HG03060 (cell line): ENCODE results near the gene AWAT1.
"Not testable (repeated sequence)": the region's sequence is repeated elsewhere in the genome, so short reads cannot be mapped to it uniquely, and the experiment has no call there.

Experiments used
- ATAC-seq: cut with Tn5 transposase; IDR thresholded peaks from one replicate; pipeline ENCODE4 v1.9.1; 2021; ENCODE audit warnings: low read depth, moderate number of reproducible peaks; ENCODE audit not compliant: unreplicated experiment

The AWAT1 gene

GRCh38 chrX:70234355-70234754 lies at the start of gene AWAT1:
AWAT1 (plus strand) TSS chrX:70234655; CDS start chrX:70234696, 41 bp downstream.
- ATAC-seq = no peak

- no peak for ATAC-seq
These were observed 44.2 kb upstream of the AWAT1 start for GRCh38 chrX:70190225-70190624.

GRCh38 chrX:70196961-70197720 lies 37.3 kb upstream of the AWAT1 start:
- ATAC-seq = no peak

GRCh38 chrX:70201732-70202131 lies 32.7 kb upstream of the AWAT1 start:
- no peak for ATAC-seq

GRCh38 chrX:70208479-70208878 lies 26.0 kb upstream of the AWAT1 start:
- no peak for ATAC-seq

- not testable (repeated sequence) for ATAC-seq
These were observed 24.9 kb upstream of the AWAT1 start for GRCh38 chrX:70209570-70209969.

- no peak for ATAC-seq
These were observed 14.3 kb upstream of the AWAT1 start for GRCh38 chrX:70219938-70220764.

- no peak for ATAC-seq
These were observed 8.4 kb upstream of the AWAT1 start for GRCh38 chrX:70226048-70226447.

- no peak for ATAC-seq
These were observed 7.8 kb upstream of the AWAT1 start for GRCh38 chrX:70226687-70227086.

GRCh38 chrX:70231666-70232065 lies 2.8 kb upstream of the AWAT1 start:
- no peak for ATAC-seq

GRCh38 chrX:70240751-70241150 lies 6.3 kb downstream of the AWAT1 start:
- ATAC-seq = no peak

- ATAC-seq = no peak
These were observed 7.0 kb downstream of the AWAT1 start for GRCh38 chrX:70241501-70241900.

- ATAC-seq = not testable (repeated sequence)
These were observed 9.1 kb downstream of the AWAT1 start for GRCh38 chrX:70243601-70244000.

GRCh38 chrX:70244881-70245280 lies 10.4 kb downstream of the AWAT1 start:
- ATAC-seq = no peak

- ATAC-seq = no peak
These were observed 12.8 kb downstream of the AWAT1 start for GRCh38 chrX:70247252-70247651.

- ATAC-seq = no peak
These were observed 18.0 kb downstream of the AWAT1 start for GRCh38 chrX:70252491-70252890.

GRCh38 chrX:70253377-70254062 lies 19.1 kb downstream of the AWAT1 start:
- no peak for ATAC-seq

GRCh38 chrX:70254063-70254400 lies 19.6 kb downstream of the AWAT1 start:
- ATAC-seq = no peak

GRCh38 chrX:70254909-70255308 lies 20.5 kb downstream of the AWAT1 start:
- ATAC-seq = no peak

GRCh38 chrX:70255452-70255851 lies 21.0 kb downstream of the AWAT1 start:
- ATAC-seq = no peak
